Measurements from ENCODE around the gene TMEM131L. TPM values are rescaled to one million over a fixed set of nuclear protein-coding genes. Genes with fewer than 3 reads are reported as not detected.

Gene TMEM131L
- total RNA-seq, 1 experiment from 2014 or later: 4.5 TPM

DNA sequence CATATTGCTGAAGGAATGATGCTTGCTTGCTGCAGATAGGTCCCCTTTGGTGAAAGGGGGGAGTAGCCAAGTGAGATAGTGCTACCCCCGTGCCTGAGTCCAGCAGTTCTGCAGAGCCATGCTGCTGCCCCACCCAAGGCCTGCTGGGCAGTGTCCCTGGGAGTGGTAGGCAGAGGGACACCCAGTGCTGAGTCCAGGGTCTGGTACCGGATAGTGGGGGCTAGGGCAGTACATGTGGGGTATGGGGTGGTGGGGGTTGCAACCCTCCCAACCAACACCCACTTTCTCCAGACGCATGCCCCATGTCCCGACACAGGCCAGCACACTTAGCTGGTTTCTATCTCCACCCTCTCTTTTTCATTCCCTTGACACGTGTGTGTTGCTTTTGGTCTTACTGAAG, 155.9 kb downstream of the TMEM131L start:
- in situ Hi-C loops (cut with HindIII; ENCODE audit: low sequenced_read_pairs): no loop called here
- DNase-seq (ENCODE audit: low spot score): no peak

DNA sequence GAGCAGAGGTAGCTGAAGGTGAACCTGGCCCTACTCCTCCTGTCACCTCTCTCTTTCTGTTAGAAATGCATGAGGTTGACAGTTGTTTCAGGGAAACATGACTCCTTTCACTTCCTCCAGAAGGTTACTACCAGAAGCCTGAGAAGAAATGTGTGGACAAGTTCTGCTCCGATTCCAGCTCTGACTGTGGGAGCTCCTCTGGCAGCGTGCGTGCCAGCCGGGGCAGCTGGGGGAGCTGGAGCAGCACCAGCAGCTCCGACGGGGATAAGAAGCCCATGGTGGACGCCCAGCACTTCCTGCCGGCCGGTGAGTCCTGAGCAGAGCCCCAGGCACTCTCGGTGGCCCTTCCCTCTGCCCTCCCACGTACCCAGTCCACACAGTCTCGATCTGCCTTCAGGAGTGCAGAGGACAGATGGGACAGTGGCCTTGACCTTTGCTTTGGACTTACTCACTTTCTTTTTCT, 156.6 kb downstream of the TMEM131L start:
- in situ Hi-C loops (cut with HindIII; ENCODE audit: low sequenced_read_pairs): no loop called here
- DNase-seq (ENCODE audit: low spot score): no peak

DNA sequence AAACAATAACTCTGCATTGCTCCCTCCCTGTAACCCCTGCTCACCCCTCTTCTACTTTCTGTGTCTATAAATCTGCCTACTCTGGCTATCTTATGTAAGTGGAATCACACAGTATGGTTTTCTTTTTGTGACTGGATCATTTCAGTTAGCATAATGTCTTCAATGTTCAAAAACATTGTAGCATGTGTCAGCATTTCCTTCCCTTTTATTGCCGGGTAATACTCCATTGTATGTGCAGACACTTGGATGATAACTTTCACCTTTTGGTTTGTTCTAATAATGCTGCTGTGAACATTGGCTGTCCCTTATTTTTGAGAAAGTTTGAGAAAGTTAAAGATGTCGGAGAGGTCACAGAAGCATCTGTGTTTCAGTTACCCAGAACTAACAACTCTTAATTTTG, 157.3 kb downstream of the TMEM131L start:
- DNase-seq (ENCODE audit: low spot score): no peak
- in situ Hi-C loops (cut with HindIII; ENCODE audit: low sequenced_read_pairs): no loop called here

GRCh38 chr4:153628796-153629315, 162.7 kb downstream of the TMEM131L start:
- DNase-seq (ENCODE audit: low spot score): no peak
- in situ Hi-C loops (cut with HindIII; ENCODE audit: low sequenced_read_pairs): no loop called here

DNA sequence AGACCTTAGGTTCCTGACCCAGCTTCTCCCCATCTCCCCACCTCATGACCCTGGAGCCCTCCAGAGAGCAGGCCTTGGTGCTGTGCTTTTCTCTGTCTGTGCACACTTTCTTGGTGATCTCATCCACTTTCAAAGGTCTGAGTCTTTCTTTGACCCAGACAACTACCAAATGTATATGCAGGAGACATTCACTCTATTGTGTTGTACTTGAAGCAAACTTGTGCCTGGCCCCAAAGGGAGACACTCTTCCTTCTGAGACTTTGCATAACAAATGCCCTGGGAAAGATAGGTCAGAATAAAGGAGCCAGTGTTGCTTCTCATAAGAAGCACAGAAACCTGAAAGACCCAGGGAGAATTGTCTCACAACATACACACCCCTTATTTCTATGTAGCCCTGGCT, 163.6 kb downstream of the TMEM131L start:
- in situ Hi-C loops (cut with HindIII; ENCODE audit: low sequenced_read_pairs): no loop called here
- DNase-seq (ENCODE audit: low spot score): no peak

DNA sequence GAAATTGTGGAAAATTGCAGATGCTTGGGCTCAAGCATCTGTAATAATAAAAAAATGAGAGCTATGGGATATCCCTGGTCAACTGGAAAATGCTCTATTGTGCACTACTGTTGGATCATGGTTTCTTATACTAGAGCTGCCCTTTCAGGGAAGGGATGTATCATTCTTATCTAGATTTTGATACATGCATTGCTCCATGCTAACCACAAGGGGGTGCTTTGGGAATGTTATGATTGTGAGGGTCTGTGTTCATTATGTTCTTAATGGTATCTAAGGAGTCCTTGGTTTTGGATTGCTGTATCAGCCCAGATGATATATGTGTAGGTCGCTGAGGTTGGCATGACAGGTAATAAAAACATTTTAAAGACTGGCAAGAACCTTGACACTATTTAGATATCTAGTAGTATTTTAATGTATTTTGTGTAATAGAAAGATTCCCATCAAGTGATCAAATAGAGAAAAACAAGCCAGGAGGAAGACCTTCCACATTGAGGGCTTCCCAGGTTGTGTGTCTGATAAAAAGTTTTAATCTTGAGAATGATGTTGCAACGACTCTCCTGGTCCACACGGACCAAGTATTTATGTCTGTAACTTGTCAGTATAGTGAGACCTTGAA, 168.7 kb downstream of the TMEM131L start:
- peak; percentile 8 for DNase-seq (ENCODE audit: low spot score)
- in situ Hi-C loops (cut with HindIII; ENCODE audit: low sequenced_read_pairs): no loop called here

- no peak for DNase-seq (ENCODE audit: low spot score)
- in situ Hi-C loops (cut with HindIII; ENCODE audit: low sequenced_read_pairs): no loop called here
These were observed 169.7 kb downstream of the TMEM131L start for GRCh38 chr4:153635846-153636245.

DNA sequence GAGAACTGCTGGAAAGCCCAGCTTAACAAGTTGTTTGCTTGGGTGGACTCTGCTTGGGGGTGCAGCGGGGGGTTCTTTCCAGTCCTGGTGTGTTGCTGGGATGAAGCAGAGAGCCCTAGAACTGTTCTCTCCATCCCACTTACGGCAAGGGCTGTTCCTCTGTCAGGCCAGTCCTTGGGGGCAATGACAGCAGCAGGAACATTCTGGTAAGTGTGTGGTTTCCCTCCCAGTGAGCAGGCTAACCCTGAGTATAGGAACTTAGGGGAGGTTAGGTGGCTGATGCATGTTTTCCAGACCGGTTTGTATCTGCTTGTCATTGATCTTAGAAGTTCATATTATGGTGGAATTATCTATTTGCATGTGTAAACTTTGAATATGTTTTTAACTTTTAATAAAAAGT, 171.0 kb downstream of the TMEM131L start:
- in situ Hi-C loops (cut with HindIII; ENCODE audit: low sequenced_read_pairs): no loop called here
- no peak for DNase-seq (ENCODE audit: low spot score)

- in situ Hi-C loops (cut with HindIII; ENCODE audit: low sequenced_read_pairs): no loop called here
- no peak for DNase-seq (ENCODE audit: low spot score)
These were observed 171.9 kb downstream of the TMEM131L start for GRCh38 chr4:153638011-153638410.

DNA sequence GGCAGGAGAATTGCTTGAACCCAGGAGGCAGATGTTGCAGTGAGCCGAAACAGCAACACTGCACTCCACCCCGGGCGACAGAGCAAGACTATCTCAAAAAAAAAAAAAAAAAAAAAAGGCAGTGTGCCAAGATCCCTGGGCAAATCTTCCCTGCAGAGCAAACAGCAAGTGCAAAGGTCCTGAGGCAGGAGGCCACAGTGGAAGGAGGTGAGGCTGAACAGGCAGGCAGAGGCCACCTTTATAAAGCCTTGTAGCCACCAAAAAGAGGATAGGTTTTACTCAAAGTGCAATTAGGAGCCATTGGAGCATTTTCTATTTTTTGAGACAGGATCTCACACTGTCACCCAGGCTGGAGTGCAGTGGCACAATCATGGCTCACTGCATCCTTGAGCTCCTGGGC, 172.8 kb downstream of the TMEM131L start:
- in situ Hi-C loops (cut with HindIII; ENCODE audit: low sequenced_read_pairs): no loop called here
- no peak for DNase-seq (ENCODE audit: low spot score)

DNA sequence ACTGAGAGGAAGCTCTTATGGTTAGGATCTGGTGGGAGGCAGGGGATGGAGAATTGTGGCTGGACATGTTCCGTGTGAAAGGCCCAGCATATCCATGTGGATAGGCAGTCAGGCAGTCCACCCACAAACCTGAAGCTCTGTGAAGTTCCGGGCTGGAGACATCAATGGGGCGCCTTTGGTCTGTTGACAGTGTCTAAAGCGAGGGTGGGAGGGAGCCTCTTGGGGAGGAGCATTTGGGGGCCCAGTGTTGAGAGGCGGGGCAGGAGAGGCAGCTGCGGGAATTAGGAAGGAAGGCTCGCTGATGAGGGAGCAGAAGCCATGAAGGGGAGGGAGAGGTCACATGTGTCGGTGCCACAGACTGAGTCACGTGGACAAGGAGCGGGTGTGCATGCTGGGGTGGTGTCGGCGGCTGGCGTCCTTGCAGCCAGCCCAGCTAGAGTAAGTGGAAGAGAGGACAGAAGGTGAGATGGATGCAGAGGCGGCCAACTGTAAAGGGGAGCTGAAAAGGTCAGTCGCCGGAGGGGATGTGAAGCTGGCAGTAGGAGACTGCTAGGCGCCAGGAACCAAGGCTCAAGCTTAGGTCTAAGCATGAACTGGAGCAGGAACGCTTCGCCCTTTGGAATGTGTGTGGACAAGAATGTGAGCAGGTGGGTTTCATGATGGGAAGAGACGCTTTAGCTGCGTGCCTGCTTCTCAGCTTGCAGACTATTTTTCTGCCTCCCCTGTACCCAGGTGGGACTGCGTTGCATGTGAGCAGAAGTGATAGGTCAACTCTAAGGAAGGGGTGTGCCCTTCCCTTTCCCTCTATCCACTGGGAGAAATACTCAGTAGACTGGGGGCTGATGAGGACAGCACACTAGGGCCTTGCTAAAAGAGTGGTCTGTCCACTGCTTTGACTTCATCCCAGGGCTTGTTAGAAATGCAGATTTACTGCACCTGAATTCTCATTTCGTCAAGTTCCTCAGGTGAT, 174.0 kb downstream of the TMEM131L start:
- in situ Hi-C loops (cut with HindIII; ENCODE audit: low sequenced_read_pairs): loop anchor here (10.0 kb wide), 1 partner anchor 385 kb away; no protein-coding TSS in a partner anchor
- DNase-seq (ENCODE audit: low spot score): no peak

GRCh38 chr4:153641532-153641931, 175.4 kb downstream of the TMEM131L start:
- in situ Hi-C loops (cut with HindIII; ENCODE audit: low sequenced_read_pairs): loop anchor here (10.0 kb wide), 1 partner anchor 387 kb away; no protein-coding TSS in a partner anchor
- no peak for DNase-seq (ENCODE audit: low spot score)

DNA sequence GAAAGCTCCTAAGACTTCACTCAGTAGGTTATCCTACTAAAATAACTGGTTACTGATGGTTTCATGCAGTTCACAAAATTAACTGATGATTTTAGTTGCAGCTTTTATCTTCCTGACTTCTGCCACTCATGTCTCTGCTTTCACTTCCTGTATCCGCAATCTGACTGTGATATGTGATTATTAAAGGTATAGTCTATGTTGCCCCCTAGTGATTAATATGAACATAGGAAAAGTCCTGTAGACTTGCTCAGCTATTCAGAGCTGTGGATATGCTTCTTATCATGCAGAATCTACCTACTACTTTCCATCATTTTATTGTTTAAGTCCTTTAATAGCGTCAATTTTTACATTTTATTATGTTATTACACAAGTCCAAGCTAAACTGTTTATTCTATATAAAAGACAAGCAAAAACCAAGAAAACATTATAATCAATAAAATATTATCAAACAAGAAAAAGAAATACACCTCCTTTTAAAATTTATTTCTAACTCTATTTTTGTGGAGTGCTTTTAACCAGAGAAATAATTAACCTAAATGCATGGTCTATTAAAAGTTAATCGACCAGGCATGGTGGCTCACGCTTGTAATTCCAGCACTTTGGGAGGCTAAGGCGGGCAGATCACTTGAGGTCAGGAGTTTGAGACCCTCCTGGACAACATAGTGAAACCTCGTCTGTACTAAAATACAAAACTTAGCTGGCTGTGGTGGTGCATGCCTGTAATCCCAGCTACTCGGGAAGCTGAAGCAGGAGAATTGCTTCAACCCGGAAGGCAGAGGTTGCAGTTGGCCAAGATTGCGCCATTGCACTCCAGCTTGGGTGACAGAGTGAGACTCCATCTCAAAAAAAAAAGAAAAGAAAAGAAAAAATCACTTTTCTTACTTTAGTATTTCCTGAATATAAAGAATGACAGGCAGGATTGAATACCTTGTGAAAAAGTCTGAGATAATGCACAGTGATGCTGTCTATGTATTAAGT, 177.5 kb downstream of the TMEM131L start:
- DNase-seq (ENCODE audit: low spot score): peak; percentile 10
- in situ Hi-C loops (cut with HindIII; ENCODE audit: low sequenced_read_pairs): loop anchor here (10.0 kb wide), 1 partner anchor 389 kb away; no protein-coding TSS in a partner anchor

GRCh38 chr4:153645183-153645582, 179.0 kb downstream of the TMEM131L start:
- DNase-seq (ENCODE audit: low spot score): no peak
- in situ Hi-C loops (cut with HindIII; ENCODE audit: low sequenced_read_pairs): loop anchor here (10.0 kb wide), 1 partner anchor 390 kb away; no protein-coding TSS in a partner anchor

DNA sequence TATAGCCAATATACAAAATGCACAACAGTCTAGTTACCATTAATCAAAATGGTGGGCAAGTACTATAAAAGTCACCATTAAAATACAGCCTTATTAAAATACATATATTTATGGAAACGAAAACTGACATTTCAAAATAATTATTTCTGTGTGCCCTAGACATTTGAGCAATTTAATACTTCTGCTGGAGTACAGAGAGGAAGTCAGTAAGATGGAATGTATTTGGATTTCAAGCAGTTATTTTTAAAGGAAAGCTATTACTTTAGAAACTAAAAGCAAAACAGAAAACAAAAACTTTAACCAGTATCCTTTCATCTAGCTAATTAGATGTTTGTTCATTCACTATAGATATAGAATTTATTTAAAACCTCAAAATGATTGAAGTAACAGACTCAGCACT, 180.1 kb downstream of the TMEM131L start:
- DNase-seq (ENCODE audit: low spot score): no peak
- in situ Hi-C loops (cut with HindIII; ENCODE audit: low sequenced_read_pairs): loop anchor here (10.0 kb wide), 1 partner anchor 391 kb away; no protein-coding TSS in a partner anchor

DNA sequence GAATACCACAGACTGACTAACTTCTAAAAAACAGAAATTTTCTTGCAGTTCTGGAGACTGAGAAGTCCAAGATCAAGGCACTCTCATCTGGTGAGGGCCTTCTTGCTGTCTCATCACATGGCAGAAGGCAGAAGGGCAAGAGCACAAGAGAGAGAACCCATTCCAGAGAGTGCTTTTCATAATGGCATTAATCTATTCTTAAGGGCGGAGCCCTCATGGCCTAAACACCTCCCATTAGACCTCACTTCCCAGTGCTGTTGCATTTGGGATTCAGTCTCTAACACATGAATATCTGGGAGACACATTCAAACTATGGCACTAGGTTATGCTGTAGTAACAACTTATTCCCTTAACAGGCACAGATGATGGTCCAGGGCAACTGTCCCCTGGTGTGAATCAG, 180.8 kb downstream of the TMEM131L start:
- DNase-seq (ENCODE audit: low spot score): no peak
- in situ Hi-C loops (cut with HindIII; ENCODE audit: low sequenced_read_pairs): loop anchor here (10.0 kb wide), 1 partner anchor 392 kb away; no protein-coding TSS in a partner anchor

GRCh38 chr4:153647975-153648374, 181.8 kb downstream of the TMEM131L start:
- DNase-seq (ENCODE audit: low spot score): no peak
- in situ Hi-C loops (cut with HindIII; ENCODE audit: low sequenced_read_pairs): loop anchor here (10.0 kb wide), 1 partner anchor 393 kb away; no protein-coding TSS in a partner anchor

DNA sequence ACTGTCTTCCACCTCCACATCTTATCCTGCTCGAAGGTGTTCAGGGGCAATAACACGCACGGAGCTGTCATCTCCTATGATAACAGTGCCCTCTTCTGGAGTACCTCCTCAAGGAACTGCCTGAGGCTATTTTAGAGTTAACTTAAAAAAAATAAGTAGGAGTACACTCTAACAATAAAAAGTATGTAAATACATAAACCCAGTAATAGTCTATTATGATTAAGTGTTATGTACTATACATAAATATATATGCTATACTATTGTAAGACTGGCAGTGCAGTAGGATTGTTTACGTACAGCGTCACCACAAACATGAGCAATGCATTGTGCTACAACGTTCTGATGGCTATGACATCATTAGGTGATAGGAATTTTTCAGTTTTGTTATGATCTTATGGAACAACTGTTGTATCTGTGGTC, 183.4 kb downstream of the TMEM131L start:
- in situ Hi-C loops (cut with HindIII; ENCODE audit: low sequenced_read_pairs): loop anchor here (10.0 kb wide), 1 partner anchor 395 kb away; no protein-coding TSS in a partner anchor

More for the DNA sequence above, 183.4 kb downstream of the TMEM131L start:
- peak; percentile 23 for DNase-seq (ENCODE audit: low spot score)
